NCI-H128 (cell line): Measurements from ENCODE around the gene PTS.
A peak's percentile ranks its signal among the peaks of the same experiment; 100 is the strongest.
"Not testable (repeated sequence)": the region's sequence is repeated elsewhere in the genome, so short reads cannot be mapped to it uniquely, and the experiment has no call there.

Source experiments
- DNase-seq: peaks from one replicate; lab custom pipeline; 2025; ENCODE audit not compliant: unreplicated experiment; lab: John Stamatoyannopoulos, UW

Gene PTS

DNA sequence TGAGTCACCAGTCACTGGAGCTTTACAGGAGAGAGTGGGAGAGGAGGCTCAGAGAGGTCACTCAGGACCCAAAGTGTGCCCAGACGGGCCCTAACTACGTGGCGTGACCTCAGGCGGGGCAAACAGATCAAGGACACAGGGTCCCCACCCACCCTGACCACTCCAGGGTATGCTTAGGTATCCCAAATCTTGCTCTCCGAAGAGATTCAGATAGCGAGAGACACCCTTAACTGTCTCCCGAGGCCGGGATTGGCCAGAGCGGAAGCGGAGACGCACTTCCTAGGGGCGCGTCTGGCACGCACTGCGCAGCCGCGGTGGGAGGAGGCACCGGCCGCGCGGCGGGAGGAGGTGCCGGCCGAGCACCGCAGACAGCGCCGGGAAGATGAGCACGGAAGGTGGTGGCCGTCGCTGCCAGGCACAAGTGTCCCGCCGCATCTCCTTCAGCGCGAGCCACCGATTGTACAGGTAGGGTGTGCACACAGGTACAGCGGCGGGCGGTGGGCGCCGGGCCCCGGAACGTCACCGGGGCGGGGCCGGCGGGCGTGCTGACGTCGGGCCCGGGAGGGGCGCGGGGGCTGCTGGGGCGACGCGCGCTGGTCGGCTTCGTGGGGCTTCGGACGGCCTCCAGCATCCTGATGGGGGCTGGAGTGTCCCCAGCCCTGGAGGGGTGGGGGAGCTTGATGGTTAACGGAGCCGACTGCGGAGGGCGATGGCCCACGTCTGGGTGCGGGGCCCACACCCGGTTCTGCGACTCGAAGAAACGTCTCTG is at the start of gene PTS:
PTS (plus strand) TSS at position 367 of the 769 bp plus-strand sequence; CDS start at position 383, 16 bp downstream.
- DNase-seq = peak; percentile 74

DNA sequence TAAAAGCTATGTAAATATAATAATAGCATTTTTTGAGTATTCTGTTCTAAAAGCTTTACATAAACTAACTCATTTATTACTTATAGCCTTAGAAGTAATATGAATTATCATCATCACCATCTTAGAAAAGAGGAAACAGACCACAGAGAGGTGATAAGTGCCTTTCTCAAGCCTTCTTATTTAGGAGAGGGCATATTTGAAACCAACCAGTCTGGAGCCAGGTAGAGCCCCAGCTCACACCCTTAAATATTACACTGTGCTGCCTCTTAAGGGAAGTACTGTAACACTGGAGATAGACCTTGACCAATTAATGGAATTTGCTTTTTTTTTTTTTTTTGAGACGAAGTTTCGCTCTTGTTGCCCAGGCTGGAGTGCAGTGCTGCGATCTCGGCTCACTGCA is 48.6 kb upstream of the PTS start:
- no peak for DNase-seq

DNA sequence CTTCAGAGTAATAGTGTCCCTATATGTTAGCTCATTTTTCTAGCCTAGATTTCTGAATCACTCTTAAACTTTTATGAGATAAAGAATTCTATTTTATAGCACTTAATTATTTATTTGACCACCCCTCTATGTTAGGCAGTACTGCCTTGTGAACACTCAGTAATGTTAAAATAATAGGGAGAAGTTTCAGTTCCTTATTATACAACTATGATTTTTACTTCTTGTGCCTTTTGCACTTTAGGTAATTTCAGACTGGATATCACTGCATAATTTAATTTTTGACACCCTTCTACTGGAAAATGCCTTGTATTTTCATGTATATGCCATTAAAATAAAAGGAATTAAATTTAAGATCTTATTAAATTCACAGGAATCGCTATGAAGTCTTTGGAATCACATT is 47.8 kb upstream of the PTS start:
- no peak for DNase-seq

DNA sequence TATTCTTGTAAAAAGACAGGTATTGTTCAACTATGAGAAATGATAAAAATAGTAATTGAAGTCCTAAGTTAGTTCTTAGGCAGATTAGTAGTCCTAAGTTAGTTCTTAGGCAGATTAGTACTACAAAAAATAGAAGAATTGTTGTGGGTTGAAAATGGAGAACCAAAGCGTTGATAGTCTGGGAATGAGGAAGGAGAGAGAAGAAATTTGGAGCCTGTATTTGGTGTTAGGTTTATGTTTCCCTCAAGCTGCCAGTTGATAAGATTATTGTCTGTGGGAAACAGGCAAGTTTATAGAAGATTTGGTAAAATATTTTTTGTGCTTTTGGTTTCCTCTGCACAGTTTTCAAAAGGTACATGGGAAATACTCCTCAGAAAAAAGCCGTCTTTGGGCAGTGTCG is 47.3 kb upstream of the PTS start:
- no peak for DNase-seq

DNA sequence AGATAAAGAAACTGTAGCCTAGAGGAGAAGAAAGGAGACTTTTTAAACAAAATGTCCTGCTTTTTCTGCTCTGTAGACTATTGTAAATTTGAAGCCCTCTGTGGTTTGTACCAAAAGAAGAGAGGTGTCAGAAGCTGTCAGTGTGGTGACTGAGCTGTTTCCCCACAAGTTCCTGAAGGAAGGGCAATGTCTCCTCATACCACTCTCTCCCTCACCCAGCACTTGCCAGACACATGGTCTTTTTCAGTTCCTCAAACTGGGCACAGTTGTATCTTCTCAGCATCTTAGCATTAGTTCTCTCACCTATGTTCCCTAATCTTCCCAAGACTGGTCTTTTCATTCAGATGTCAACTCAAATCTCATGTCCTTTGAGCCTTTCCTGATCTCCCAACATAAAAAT is 46.6 kb upstream of the PTS start:
- DNase-seq = no peak

DNA sequence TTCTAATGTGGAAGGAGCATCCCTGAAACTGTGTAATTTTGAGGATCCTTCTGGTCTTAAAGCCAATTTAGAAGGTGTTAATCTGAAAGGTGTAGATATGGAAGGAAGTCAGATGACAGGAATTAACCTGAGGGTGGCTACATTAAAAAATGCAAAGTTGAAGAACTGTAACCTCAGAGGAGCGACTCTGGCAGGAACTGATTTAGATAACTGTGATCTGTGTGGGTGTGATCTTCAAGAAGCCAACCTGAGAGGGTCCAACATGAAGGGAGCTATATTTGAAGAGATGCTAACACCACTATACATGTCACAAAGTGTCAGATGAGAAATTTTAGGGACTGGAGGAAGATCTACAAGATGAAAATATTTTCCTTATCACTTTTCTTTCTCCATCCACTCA is 43.4 kb upstream of the PTS start:
- DNase-seq = no peak

DNA sequence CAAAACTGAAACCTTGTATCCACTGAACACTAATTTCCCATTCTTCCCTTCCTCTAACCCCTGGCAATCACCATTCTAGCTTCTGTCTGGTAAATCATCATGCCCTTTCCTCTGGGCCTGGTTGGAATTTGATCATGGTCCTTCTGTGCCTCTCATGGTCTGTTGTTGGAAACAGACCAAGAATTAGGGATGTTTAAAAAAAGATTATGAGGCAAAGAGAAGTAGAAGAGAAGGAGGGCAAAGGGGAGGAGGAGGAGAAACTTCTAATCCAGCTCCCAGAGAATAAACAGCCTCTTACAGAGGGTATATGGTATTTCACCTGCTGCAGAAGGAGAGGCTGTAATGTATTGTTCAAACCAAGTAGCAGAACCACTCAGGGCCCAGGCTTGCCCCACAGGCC is 40.3 kb upstream of the PTS start:
- DNase-seq = no peak

DNA sequence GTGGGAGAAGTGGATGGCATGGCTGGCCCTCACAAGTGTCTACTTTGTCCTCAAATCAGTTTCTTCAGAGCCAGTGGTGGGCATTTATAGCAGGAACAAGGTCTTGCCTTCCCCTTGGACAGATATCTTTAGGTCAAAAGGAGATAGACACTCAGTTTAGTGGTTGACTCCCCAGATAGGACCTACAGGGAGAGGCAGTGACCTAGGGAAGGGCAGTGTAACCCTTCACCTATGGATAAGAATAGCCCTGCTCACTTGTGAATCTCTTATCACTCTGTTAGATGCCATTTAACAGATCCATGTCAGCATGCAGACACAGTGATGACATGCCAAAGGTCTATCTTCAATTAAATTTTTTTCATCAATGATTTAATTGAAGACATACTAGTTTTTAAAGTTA is 39.9 kb upstream of the PTS start:
- no peak for DNase-seq

DNA sequence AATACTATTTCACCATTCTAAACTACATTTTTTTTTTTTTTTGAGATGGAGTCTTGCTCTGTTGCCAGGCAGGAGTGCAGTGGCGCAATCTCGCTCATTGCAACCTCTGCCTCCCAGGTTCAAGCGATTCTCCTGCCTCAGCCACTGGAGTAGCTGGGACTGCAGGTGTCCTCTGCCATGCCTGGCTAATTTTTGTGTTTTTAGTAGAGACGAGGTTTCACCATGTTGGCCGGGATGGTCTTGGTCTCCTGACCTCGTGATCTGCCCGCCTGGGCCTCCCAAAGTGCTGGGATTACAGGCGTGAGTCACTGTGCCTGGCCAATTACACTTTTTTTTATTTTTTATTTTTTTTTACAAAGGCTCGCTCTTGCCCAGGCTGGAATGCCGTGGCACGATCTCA is 31.1 kb upstream of the PTS start:
- DNase-seq = not testable (repeated sequence)

DNA sequence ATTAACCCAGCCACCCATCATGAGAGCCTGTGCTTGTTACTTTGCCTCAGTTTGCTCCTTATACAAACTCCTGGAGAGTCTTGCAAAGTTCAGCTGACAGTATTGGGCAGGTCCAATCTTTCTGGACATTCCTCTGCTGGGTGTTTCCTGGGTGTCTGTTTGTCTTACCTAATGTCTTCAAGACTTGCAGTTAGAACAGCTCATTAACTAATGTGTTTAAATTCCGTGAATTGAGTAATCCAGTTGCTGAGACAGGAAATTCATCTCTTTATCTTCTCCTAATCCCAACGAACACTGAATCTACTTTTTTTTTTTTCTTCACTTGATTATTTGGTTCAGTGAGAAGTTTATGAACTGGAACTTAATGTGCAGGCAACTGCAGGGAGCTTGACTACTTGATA is 30.3 kb upstream of the PTS start:
- no peak for DNase-seq

DNA sequence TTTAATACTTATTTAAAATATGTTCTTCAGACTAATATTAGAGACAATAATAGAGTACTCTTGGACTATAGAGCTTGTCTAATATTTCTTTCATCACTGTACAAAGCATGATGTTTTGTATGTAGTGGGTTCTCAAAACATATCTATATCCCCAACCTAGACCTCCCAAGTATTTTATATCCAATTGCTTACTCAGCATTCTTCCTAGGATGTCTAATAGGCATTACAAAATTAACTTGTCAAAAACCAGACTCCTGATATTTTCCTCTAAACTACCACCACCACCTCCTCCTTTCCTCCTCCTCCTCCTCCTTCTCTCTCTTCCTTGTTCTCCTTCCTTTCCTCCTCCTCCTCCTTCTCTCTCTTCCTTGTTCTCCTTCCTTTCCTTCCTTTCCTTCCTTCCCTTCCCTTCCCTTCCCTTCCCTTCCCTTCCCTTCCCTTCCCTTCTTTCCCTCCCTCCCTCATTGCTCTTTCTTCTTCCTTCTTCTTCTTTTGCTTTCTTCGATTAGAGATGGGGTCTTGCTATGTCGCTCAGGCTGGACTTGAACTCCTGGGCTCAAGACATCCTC is 29.6 kb upstream of the PTS start:
- DNase-seq = no peak

DNA sequence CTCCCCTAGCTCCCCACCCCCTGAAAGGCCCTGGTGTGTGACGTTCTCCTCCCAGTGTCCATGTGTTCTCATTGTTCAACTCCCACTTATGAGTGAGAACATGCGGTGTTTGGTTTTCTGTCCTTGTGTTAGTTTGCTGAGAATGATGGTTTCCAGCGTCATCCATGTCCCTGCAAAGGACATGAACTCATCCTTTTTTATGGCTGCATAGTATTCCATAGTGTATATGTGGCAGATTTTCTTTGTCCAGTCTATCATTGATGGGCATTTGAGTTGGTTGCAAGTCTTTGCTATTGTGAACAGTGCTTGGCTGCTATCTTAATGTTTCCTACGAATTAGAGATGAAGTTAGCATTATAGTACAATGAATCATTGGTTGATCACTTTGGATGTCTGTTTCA is 27.1 kb upstream of the PTS start:
- not testable (repeated sequence) for DNase-seq

DNA sequence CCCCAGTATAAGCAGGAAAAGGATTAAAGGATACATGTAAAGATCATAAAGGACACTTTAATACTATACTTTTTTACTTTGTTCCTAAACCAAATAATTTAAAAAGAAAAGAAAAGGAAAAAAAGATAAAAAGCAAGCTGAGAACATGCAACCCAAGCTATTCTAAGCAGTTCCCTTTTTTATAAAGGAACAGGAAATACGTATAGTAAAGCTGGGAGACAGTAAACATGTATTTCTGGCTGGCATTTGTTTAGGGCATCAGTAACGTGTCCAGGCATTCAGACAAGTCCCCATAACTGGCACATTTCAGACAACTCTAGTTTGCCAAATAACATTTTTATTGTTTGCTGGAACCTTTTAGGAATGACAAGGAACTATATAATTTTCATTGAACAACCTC is 26.0 kb upstream of the PTS start:
- no peak for DNase-seq

DNA sequence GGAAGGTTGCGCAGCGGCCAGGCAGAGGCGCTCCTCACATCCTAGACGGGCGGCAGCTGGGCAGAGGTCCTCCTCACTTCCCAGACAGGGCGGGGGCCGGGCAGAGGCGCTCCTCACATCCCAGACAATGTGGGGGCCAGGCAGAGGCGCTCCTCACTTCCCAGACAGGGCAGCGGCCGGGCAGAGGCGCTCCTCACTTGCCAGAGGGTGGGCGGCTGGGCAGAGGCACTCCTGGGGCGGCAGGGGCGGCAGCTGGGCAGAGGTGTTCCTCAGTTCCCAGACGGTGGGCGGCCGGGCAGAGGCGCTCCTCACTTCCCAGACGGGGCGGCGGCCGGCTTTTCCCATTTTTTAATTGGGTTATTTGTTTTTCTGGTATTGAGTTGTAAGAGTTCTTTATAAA is 20.2 kb upstream of the PTS start:
- DNase-seq = no peak

DNA sequence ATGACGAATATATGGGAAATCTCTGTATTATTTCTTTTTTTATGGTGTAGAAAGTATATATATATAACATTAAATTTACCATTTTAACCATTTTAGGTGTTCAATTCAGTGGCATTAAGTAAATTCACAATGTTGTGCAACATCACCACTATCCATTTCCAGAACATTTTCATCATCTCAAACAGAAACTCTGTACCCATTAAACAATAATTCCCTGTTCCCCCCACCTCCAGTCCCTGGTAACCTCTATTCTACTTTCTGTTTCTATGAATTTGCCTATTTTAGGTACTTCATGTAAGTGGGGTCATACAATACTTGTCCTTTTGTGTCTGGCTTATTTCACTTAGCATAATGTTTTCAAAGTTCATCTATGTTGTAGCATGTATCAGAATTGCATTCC is 15.3 kb upstream of the PTS start:
- DNase-seq = no peak

DNA sequence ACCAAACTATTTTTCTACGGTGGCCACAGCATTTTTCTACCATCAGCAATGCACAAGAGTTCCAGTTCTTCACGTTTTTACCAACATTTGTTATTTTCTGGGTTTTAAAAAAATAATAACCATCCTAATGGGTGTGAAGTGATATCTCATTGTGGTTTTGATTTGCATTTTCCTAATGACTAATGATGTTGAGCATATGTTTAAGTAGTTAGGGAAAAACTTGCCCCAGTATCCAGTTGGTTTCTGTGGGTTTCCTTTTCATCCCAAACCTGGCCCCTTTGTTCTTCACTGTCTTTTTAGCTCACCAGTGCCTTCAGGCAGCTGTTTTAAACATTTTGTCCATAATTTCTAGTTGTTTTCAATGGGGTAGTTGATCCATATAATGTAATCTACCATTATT is 14.7 kb upstream of the PTS start:
- no peak for DNase-seq

DNA sequence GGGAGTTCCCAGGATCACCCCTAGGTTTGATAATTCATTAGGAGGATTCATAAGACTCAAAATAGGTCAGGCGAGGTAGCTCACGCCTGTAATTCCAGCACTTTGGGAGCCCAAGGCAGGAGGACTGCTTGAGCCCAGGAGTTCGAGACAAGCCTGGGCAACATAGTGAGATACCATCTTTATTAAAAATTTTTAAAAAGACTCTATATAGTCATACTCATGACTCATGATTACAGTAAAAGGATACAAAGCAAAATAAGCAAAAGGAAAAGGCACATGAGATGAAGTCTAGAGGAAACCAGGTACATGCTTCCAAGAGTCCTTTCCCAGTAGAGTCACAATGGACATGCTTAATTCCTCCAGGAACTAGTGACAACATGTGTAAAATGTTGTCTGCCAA is 13.9 kb upstream of the PTS start:
- DNase-seq = no peak

DNA sequence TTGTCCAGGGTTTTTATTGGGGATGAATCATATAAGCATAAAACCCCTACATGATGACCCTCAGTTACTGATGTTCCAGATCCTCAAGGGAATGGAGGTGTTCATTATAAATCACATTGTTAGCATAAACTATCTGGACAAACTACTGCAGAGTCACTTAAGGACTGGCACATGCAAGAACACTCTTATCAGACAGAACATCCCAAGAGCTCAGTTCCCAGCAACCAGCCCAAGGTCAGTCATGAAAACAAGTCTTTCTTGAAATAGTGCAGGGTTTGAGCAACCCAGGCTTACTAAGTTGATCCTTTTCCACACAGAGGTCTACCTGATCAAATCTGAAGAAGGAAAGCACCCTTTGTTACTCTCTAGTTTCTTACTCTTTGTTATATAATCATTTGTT is 13.5 kb upstream of the PTS start:
- no peak for DNase-seq

DNA sequence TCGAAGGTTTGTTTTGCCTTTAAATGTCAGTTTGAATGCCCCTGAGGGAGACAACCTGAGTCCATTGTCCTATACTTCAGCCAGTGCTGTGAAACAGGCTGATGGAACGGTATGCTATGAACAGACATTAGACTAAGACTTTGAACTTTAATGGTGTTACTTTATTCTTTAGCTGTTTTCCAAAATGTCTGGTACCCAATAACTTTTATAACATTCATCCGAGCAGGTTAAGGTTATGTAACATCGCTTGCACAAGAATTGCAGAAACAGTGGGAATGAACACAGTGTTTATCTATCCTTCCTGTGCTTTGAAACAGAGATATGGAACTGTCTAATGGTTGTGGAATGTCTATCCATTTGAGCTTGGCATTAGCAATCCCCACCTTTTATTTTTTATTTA is 12.5 kb upstream of the PTS start:
- DNase-seq = no peak

DNA sequence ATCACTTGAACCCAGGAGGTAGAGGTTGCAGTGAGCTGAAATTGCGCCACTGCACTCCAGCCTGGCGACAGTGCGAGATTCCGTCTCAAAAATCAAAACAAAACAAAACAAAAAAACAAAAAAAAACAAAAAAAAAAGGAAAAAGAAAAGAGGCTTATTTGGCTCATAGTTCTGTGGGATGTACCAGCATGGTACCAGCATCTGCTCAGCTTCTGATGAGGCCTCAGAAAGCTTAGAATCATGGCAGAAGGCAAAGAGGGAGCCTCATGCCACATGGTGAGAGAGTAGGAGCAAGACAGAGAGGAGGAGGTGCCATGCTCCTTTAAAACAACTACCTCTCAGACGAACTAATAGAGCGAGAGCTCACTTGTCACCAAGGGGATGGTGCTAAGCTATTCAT is 10.6 kb upstream of the PTS start:
- no peak for DNase-seq

DNA sequence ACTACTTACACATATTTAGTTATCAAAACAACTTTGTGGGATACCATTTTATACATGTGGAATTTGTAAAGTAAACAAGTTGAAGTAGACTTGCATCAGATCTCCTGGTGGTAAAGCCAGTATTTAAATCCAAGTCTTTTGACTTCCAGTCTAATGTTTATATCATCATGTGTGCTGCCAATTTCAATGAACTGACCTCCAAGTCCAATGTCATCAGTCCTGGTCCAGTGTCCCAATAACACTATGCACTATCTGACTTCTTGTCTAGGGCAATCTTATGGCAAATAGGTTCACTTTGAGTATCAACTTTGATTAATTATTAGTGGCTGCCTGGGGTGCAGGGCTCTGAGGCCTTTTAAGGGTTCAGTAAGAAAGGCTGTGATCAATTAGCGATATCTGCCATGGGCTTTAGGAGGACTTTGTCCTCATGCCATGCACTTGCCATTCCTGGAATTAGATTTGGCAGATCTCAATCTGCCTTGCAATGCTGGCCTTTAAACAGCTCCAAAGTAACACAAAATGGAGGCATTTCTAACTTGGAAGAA is 9.6 kb upstream of the PTS start:
- no peak for DNase-seq

DNA sequence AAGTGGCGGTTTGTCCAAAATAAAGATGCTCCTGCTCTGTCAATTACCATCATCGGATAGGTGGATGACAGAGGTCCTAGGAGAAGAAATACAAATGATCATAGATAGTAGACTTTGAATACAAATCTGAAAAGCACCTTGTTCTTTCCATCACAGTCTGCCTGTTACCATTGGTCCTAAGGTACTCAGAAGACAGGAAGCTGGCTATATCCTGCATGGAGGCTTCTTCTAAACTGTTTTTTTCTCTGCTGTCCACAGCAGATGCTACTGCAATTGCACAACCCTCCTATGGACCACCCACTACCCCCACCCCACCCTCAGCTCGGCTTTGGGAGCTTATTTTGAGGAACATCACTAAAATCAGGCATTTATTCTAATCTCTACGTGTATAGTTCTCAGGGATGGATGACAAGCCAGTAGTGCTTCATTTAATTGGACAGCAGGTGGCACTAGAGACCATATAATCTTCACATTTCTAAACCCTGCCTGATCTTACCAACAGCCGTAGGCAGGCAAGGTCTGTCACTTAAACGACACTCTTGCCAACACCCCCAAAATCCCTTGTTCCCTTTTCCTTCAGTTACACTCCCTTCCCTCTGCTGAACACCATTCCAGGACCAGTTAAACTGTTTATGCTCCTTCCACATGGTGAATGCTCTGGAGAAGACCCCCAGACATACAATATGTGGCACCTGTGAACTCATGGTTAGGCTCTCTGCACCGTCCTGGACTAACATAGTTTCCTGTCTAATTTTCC is 6.6 kb upstream of the PTS start:
- peak; percentile 59 for DNase-seq
